CD4-positive, alpha-beta T cell treated with Interleukin-6 for 4 hours (primary cell): ENCODE data around the gene OR51B4.

Source experiments
- DNase-seq: peaks from one replicate; pipeline ENCODE4 v3.0.0-alpha.2; 2020; ENCODE audit warnings: mixed read lengths

Gene OR51B4

GRCh38 chr11:5293028-5293427 is 8.7 kb downstream of the OR51B4 start:
- no peak for DNase-seq

GRCh38 chr11:5291207-5291838 is 10.4 kb downstream of the OR51B4 start:
- no peak for DNase-seq

- no peak for DNase-seq
Measured at GRCh38 chr11:5290106-5290505, 11.6 kb downstream of the OR51B4 start.

GRCh38 chr11:5289696-5290095 is 12.1 kb downstream of the OR51B4 start:
- no peak for DNase-seq

GRCh38 chr11:5288906-5289550 is 12.7 kb downstream of the OR51B4 start:
- no peak for DNase-seq

- no peak for DNase-seq
Measured at GRCh38 chr11:5288108-5288905, 13.4 kb downstream of the OR51B4 start.

- no peak for DNase-seq
Measured at GRCh38 chr11:5286901-5287300, 14.8 kb downstream of the OR51B4 start.

- no peak for DNase-seq
Measured at GRCh38 chr11:5286351-5286750, 15.4 kb downstream of the OR51B4 start.

GRCh38 chr11:5285703-5286340 is 15.9 kb downstream of the OR51B4 start:
- DNase-seq = no peak

- no peak for DNase-seq
Measured at GRCh38 chr11:5284637-5285036, 17.1 kb downstream of the OR51B4 start.

GRCh38 chr11:5283882-5284281 is 17.9 kb downstream of the OR51B4 start:
- DNase-seq = no peak

GRCh38 chr11:5283086-5283485 is 18.7 kb downstream of the OR51B4 start:
- DNase-seq = no peak

GRCh38 chr11:5282628-5283027 is 19.1 kb downstream of the OR51B4 start:
- no peak for DNase-seq

- no peak for DNase-seq
Measured at GRCh38 chr11:5281596-5281995, 20.1 kb downstream of the OR51B4 start.

GRCh38 chr11:5280582-5281102 is 21.1 kb downstream of the OR51B4 start:
- no peak for DNase-seq

GRCh38 chr11:5279471-5280090 is 22.2 kb downstream of the OR51B4 start:
- DNase-seq = no peak

GRCh38 chr11:5277807-5278382 is 23.9 kb downstream of the OR51B4 start:
- no peak for DNase-seq

- DNase-seq = no peak
Measured at GRCh38 chr11:5276697-5277096, 25.0 kb downstream of the OR51B4 start.

- DNase-seq = no peak
Measured at GRCh38 chr11:5275369-5276110, 26.2 kb downstream of the OR51B4 start.

- DNase-seq = no peak
Measured at GRCh38 chr11:5274395-5274794, 27.4 kb downstream of the OR51B4 start.

GRCh38 chr11:5272395-5273017 is 29.2 kb downstream of the OR51B4 start:
- DNase-seq = no peak
